Measurements from ENCODE around the gene RABGGTA.

DNA sequence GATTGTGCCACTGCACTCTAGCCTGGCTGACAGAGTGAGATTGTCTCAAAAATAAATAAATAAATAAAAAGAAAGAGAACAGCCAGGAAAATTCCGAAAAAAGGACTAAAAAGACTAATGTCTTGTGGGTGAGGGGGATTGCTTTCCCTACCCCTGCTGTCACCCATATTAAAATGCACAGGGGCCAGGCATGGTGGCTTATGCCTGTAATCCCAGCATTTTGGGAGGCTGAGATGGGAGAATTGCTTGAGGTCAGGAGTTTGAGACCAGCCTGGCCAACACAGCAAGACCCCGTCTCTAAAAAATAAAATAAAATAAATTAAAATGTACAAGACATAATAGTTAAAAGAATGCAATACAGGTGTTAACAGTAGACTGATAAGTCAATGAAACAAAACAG is 22.1 kb upstream of the RABGGTA start:
- TF ChIP-seq, protein P1, sequence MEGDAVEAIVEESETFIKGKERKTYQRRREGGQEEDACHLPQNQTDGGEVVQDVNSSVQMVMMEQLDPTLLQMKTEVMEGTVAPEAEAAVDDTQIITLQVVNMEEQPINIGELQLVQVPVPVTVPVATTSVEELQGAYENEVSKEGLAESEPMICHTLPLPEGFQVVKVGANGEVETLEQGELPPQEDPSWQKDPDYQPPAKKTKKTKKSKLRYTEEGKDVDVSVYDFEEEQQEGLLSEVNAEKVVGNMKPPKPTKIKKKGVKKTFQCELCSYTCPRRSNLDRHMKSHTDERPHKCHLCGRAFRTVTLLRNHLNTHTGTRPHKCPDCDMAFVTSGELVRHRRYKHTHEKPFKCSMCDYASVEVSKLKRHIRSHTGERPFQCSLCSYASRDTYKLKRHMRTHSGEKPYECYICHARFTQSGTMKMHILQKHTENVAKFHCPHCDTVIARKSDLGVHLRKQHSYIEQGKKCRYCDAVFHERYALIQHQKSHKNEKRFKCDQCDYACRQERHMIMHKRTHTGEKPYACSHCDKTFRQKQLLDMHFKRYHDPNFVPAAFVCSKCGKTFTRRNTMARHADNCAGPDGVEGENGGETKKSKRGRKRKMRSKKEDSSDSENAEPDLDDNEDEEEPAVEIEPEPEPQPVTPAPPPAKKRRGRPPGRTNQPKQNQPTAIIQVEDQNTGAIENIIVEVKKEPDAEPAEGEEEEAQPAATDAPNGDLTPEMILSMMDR (conservative IDR thresholded peaks at IDR 0.05 in 1 of 2, IDR thresholded peaks at IDR 0.05 in 1 of 2; ENCODE audit: low read depth in 1 of 2, low read length in 2 of 2) = no peak
- TF ChIP-seq EZH2 (IDR thresholded peaks at IDR 0.05; ENCODE audit: low read length, missing control alignments) = no peak
